Measurements from ENCODE around the gene RFX7.

The RFX7 gene

GRCh38 chr15:56045068-56045748 is 198.5 kb downstream of the RFX7 start:
- peak; percentile 21 for DNase-seq (ENCODE audit: low spot score)

GRCh38 chr15:56042982-56043980 is 200.4 kb downstream of the RFX7 start:
- DNase-seq (ENCODE audit: low spot score), result no peak

- no peak for DNase-seq (ENCODE audit: low spot score)
Measured at GRCh38 chr15:56042498-56042897, 201.2 kb downstream of the RFX7 start.

GRCh38 chr15:56042031-56042430 is 201.6 kb downstream of the RFX7 start:
- DNase-seq (ENCODE audit: low spot score), result no peak

GRCh38 chr15:56040081-56041035 is 203.3 kb downstream of the RFX7 start:
- DNase-seq (ENCODE audit: low spot score), result peak; percentile 81

- DNase-seq (ENCODE audit: low spot score), result no peak
Measured at GRCh38 chr15:56038707-56039106, 205.0 kb downstream of the RFX7 start.

GRCh38 chr15:56038015-56038414 is 205.7 kb downstream of the RFX7 start:
- no peak for DNase-seq (ENCODE audit: low spot score)

Data from GM03348 (cell line).